Stimulated activated CD8-positive, alpha-beta memory T cell treated with anti-CD3 and anti-CD28 coated beads, Interleukin-12 subunit alpha, Interleukin-12 subunit beta, amount 100 ng/mL, for 24 hours (primary cell): Measurements from ENCODE around the gene GP1BA.
"Not testable (repeated sequence)": the region's sequence is repeated elsewhere in the genome, so short reads cannot be mapped to it uniquely, and the experiment has no call there.

Experiments used
- DNase-seq: peaks from one replicate; pipeline ENCODE4 v3.0.0-alpha.2; 2020; ENCODE audit errors: extremely low read depth

Gene GP1BA

GRCh38 chr17:4901648-4902344 lies 30.3 kb upstream of the GP1BA start:
- no peak for DNase-seq

- no peak for DNase-seq
Measured at GRCh38 chr17:4902540-4902939, 29.5 kb upstream of the GP1BA start.

GRCh38 chr17:4903051-4903818 lies 28.8 kb upstream of the GP1BA start, which contains the start of gene CHRNE:
TSS of gene CHRNE (minus strand) at chr17:4903098. CDS start at chr17:4903063, 35 bp downstream.
- no peak for DNase-seq

- DNase-seq, result not testable (repeated sequence)
Measured at GRCh38 chr17:4906642-4907041, 25.4 kb upstream of the GP1BA start.

GRCh38 chr17:4908301-4908700 lies 23.8 kb upstream of the GP1BA start:
- DNase-seq, result no peak

GRCh38 chr17:4908711-4909496 lies 23.2 kb upstream of the GP1BA start:
- DNase-seq, result no peak

GRCh38 chr17:4913994-4914393 lies 18.1 kb upstream of the GP1BA start:
- DNase-seq, result no peak

- DNase-seq, result not testable (repeated sequence)
Measured at GRCh38 chr17:4914551-4914950, 17.5 kb upstream of the GP1BA start.

GRCh38 chr17:4919511-4920047 lies 12.5 kb upstream of the GP1BA start:
- DNase-seq, result no peak

- no peak for DNase-seq
Measured at GRCh38 chr17:4920351-4921048, 11.6 kb upstream of the GP1BA start.

- no peak for DNase-seq
Measured at GRCh38 chr17:4921320-4921719, 10.8 kb upstream of the GP1BA start.

- not testable (repeated sequence) for DNase-seq
Measured at GRCh38 chr17:4926577-4927335, 5.3 kb upstream of the GP1BA start.

GRCh38 chr17:4928881-4929280 lies 3.2 kb upstream of the GP1BA start:
- DNase-seq, result no peak

GRCh38 chr17:4932756-4933155 lies 679 bp downstream of the GP1BA start:
- no peak for DNase-seq

GRCh38 chr17:4933646-4934045 lies 1.6 kb downstream of the GP1BA start:
- DNase-seq, result no peak

GRCh38 chr17:4934173-4934979 lies 2.3 kb downstream of the GP1BA start:
- DNase-seq, result no peak

- DNase-seq, result no peak
Measured at GRCh38 chr17:4935650-4936049, 3.6 kb downstream of the GP1BA start.

GRCh38 chr17:4936436-4936835 lies 4.4 kb downstream of the GP1BA start:
- DNase-seq, result no peak

GRCh38 chr17:4937553-4937952 lies 5.5 kb downstream of the GP1BA start:
- no peak for DNase-seq

GRCh38 chr17:4938069-4938491 lies 6.0 kb downstream of the GP1BA start:
- no peak for DNase-seq
